Posterior vena cava (tissue), 2 donors: ENCODE results near the gene DCAKD. TPM values are rescaled to one million over a fixed set of nuclear protein-coding genes. Genes with fewer than 3 reads are reported as not detected.

Experiments used
- DNase-seq: peaks from one replicate; pipeline ENCODE4 v3.0.0-alpha.2; 2020; ENCODE audit warnings: low spot score
- intact Hi-C, 2 donors: fragments of 100-400 bp; cut with DNase I; formaldehyde crosslinking; loops; one replicate each; pipeline versions ENCODE4 v1.14.1 to v1.14.2; 2022 to 2023
- long read RNA-seq, 2 donors: library from polyadenylated mRNA; unstranded; transcript quantifications; one replicate each; pipeline ENCODE4 v2.0.0, GENCODE V29; 2020 to 2021
- total RNA-seq, 2 donors: library from RNA; stranded (reverse); fragmentation: NEBNext Ultra II Directional; extraction: Animal tissue kit (Norgen Biotek cat#: 25700); gene quantifications; one replicate each; pipeline ENCODE4 v1.2.1, GENCODE V29; 2021
- donor health status: DM: yes; HTN: yes; CAD: no.
- donor health status: DM: yes; HTN: yes; CAD: no.

The DCAKD gene, protein sequence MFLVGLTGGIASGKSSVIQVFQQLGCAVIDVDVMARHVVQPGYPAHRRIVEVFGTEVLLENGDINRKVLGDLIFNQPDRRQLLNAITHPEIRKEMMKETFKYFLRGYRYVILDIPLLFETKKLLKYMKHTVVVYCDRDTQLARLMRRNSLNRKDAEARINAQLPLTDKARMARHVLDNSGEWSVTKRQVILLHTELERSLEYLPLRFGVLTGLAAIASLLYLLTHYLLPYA
- 10 to 100 TPM; 17.9 to 19.9 TPM for total RNA-seq
- long read RNA-seq, donor 1, partial matches to known transcripts, result 1 of 11 reads
- long read RNA-seq, donor 1, other reads (novel, unspliced or antisense), result 3 of 11 reads
- long read RNA-seq, donor 2, transcript DCAKD-205 (5 exons, 990 nt), result major isoform, 10 of 21 reads
- long read RNA-seq, donor 2, partial matches to known transcripts, result 0 of 21 reads
- long read RNA-seq, donor 2, other reads (novel, unspliced or antisense), result 4 of 21 reads

DNA sequence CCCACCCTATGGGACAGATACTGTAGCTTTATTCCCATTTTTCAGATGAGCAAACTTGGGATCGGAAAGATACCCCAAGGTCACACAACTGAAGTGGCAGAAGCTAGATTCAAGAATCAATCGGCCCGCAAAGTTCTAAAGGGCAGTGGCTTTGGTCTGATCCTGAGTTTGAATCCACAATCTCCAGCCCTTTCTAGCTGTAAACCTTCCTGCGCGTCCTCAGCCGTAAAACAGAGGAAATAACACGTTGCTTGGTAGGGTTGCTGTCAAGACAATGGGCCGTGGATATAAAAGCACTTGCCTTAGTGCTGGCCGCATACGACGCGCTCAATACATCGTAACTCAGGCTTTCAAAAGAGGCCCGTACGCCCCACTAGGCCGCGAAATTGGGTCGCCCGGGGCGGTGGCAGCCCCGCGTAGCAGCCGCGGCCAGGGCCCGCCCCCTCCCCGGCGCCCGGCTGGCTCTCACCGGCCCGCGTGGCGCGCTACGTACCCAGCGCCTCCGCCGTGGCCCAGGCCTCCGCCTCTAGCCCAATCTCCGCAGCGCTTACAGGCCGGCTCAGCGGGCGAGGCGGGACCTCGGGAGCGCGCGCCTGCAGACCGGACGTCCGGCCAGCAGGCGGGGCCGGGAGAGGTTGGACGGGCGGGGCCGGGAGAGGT lies at the start of gene DCAKD:
Gene DCAKD (minus strand): TSS at position 573 of the 660 bp plus-strand sequence. CDS start 16,747 bp downstream, outside the sequence.
- peak; percentile 98 for DNase-seq
- intact Hi-C loops, result no loop called here

GRCh38 chr17:45098869-45099616 lies 47.6 kb upstream of the DCAKD start:
- intact Hi-C loops, result no loop called here
- peak; percentile 96 for DNase-seq

GRCh38 chr17:45098081-45098868 lies 46.8 kb upstream of the DCAKD start:
- intact Hi-C loops, result no loop called here
- no peak for DNase-seq

DNA sequence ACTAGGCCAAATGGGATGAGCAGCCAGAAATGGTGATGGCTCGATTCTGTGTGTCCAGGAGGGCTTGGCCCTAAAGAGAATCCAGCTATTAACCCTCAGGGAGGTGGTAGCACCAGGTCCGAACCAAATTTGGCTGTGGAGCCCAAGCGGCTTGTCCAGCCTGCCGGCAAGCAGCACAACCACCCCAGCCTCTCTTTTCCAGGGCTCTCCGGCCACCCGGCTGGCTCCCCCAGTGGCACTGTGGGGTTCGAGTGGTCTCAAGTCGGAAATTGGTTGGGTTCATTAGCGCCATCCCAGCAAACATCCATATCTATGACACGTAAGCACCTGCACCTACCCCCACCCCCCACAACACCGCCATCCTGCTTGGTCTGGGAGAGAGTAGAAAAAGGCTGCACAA lies 45.5 kb upstream of the DCAKD start:
- no peak for DNase-seq
- intact Hi-C loops, result no loop called here

DNA sequence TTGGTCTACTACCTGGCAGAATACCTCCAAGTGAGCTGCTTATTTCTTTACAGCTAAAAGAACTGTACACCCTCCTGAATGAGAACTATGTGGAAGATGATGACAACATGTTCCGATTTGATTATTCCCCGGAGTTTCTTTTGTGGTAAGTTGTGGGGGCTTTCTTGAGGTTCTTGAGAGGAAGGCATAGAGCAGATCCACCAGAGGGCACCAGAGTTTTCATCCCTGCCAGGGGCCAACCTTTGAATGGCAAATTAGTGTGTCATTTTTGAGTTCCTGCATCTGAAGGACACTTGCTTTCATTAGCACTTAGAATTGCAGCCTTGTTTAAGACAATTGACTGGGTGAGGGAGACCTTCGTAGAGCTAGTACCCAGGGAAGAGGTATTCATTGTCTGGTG lies 44.7 kb upstream of the DCAKD start:
- DNase-seq, result no peak
- intact Hi-C loops, result no loop called here

- no peak for DNase-seq
- intact Hi-C loops, result no loop called here
Observed at GRCh38 chr17:45093444-45094110, 42.1 kb upstream of the DCAKD start.

DNA sequence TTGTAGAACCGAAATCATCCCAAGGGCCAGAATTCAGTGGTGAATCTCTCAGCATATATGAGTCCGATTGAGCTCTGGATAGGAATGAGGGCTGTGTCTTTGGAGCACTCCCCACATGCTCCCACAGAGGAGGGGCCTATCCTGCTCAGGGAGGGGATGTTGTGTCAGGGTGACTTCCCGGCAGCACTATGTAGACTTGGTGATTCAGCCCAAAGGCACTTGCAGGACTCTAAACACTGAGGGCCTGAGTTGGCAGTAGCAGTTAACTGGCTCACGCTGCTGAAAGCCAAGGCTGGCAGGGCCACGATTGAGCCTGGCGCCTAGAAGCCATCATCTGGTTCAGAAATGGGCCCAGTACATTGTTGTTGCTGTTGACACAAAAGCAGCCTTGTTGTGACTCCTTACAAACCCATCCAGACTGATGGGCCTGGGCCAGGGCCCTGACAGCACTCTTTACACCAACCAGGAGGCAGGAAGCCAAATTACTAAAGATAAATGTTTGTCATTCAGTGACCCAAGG lies 41.5 kb upstream of the DCAKD start:
- DNase-seq, result peak; percentile 95
- intact Hi-C loops, result no loop called here

DNA sequence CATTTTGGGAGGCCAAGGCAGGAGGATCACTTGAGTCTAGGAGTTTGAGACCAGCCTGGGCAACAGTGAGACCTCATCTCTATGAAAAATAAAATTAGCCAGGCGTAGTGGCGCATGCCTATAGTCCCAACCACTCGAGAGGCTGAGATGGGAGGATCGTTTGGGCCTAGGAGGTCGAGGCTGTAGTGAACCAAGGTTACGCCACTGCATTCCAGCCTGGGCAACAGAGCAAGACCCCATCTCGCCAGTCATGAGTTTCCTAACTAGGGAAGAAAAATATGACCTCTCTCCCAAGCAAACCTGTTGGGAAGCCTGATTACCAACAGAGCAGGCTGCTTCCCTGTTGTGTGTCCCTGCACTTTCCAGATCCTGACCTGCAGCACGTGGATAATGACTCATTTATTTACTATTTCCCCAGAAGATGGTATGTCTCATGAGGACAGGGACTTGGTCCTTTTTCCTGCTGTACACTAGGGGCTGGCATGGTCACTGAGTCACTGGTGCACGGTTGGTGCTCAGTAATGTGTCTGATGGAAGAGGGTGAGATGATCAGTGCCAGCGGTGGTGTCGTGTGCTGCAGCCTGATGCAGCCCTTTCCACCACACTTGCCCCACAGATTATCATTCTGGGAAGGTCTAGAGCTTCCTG lies 40.5 kb upstream of the DCAKD start:
- intact Hi-C loops, result no loop called here
- peak; percentile 24 for DNase-seq

GRCh38 chr17:45090711-45091110 lies 39.3 kb upstream of the DCAKD start:
- DNase-seq, result no peak
- intact Hi-C loops, result no loop called here

DNA sequence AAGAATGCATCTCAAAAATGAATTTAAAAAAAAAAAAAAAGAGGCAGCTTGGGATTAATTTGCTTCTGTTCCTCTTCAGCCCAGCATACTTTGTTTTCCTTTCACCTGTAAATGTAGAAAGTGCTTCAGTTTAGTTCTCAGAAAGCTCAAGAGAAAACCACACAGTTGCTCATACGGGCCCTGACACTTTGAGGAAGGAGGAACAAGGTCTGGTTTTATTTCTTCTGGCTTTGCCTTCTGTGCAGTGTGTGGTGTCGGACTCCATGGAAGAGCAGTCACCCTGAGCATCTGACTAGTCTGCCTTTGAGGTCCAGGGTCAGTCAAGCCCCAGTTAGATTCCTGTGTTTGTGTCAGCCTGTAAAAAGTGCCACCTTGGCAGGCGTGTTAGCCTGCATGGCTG lies 37.3 kb upstream of the DCAKD start:
- DNase-seq, result no peak
- intact Hi-C loops, result no loop called here

GRCh38 chr17:45087978-45088377 lies 36.5 kb upstream of the DCAKD start:
- DNase-seq, result peak; percentile 53
- intact Hi-C loops, result no loop called here

DNA sequence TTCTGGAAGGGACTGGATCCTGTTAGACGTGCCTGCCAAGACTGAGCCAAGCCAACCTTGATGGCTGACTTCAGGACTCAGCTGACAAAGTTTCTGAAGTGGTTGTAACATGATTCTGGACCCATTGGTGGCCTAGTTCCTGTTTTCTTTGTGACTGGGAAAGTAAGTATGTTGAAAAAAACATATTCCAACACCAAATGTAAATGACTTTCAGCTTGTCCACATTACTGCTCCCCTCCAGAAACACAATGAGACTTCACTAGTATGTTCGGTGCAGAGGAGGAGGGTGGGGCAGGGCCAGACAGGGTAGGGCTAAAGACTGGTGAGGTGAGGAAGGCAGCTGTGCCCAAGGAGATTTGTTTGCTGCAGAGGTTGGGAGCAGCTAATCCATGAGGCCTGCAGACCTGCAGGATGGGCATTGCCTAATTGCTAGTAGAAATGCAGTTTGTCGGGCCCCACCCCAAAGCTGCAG lies 36.1 kb upstream of the DCAKD start:
- intact Hi-C loops, result no loop called here
- DNase-seq, result peak; percentile 34

DNA sequence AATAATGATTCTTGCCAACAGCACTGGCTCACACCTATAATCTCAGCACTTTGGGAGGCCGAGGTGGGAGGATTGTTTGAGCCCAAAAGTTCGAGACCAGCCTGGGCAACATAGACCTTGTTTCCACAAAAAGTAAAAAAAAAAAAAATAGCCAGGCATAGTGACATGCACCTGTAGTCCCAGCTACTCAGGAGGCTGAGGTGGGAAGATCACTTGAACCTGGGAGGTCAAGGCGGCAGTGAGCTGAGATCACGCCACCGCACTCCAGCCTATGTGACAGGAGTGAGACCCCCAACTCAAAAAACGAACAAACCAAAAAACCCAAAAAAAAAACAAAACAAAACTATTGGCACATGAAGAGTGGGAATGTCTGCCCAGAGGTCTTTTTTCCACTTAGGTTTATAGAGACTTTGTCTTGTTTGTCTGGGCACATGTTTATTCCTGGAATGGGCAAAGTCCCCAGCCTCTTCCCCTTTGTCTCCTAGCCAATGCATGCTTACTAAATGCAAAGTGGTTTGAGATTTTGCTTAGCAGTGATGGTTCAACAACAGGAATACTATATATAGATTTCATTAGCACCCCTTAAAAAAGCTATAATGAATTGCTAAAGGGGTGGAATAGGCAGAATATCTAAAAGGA lies 35.6 kb upstream of the DCAKD start:
- intact Hi-C loops, result no loop called here
- peak; percentile 55 for DNase-seq

DNA sequence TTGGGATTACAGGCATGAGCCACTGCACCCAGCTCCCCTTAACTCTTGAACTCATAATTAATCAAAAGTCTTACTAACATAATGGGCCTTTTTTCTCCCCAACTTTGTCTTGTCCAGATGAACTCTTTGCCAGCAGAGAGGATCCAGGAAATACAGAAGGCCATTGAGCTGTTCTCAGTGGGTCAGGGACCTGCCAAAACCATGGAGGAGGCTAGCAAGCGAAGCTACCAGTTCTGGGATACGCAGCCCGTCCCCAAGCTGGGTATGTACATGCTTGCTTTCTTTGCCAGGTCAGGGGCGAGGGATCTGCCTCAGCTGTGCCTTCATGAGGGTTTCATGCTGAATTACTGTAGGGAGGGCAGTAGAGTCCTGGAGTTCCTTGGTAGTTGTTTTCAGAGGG lies 35.0 kb upstream of the DCAKD start:
- DNase-seq, result no peak
- intact Hi-C loops, result no loop called here

DNA sequence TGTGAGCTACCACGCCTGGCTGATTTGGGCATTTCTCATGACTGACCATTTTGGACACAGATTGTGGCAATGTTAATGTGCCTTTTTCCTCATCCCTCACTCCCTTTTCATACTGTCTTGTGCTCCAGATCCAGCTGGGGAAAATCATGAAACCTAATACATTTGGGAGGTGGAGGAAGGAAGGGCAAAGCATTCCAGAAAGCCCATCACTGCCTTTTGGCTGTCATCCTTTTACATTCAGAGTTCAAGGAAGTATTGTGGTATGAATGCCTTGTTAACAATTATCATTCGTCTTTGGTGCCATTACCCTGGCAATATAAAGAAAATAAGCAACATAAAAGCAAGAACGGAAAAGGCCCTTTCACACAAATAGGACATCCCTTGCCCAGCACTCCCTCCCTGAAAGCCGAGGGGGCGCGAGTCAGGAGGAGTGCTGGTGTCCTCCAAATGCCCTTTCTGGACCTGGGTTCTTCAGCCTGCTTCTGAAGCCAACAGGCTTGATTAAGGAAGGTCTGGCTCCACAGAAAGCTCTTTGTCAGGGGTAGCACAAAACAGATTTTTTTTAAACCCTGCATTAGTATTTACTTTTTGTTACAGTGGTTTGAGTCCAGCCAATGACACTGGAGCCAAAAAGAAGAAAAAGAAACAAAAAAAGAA lies 29.7 kb upstream of the DCAKD start:
- DNase-seq, result peak; percentile 67
- intact Hi-C loops, result no loop called here

GRCh38 chr17:45077643-45078042 lies 26.2 kb upstream of the DCAKD start:
- peak; percentile 7 for DNase-seq
- intact Hi-C loops, result no loop called here
